ENCODE measurements around the gene CFAP69. TPM values are rescaled to one million over a fixed set of nuclear protein-coding genes. Genes with fewer than 3 reads are reported as not detected.

Gene CFAP69
- total and polyA plus RNA-seq, 2 donors (not counting 1 experiment from before 2014, with no cell fraction given), result 0.10 to 0.15 TPM

GRCh38 chr7:90312745-90313144 lies 67.8 kb downstream of the CFAP69 start:
- Mint-ChIP-seq H3K4me3 (no peak overlapping the region), H3K9me3 (ENCODE audit: insufficient read depth) (no peaks in the 10 kb centered on the region), H3K27ac (no peak overlapping the region), H3K4me1 (no peaks in the 10 kb centered on the region), H3K27me3 (peaks cover 21% of the 10 kb centered on the region)
- no peaks in the 10 kb centered on the region for H3K27me3 ChIP-seq (replicated peaks in 1 of 4; ENCODE audit: control extremely low read depth in 1 of 4, control insufficient read depth in 3 of 4, insufficient read depth in 4 of 4, low read length in 3 of 4)
- intact Hi-C loops (cut with micrococcal nuclease), result loop anchor here (1.0 kb wide), 2 partner anchors 101 to 115 kb away; no protein-coding TSS in a partner anchor
- no peaks in the 10 kb centered on the region for H3K9me3 ChIP-seq (ENCODE audit: control extremely low read depth in 1 of 3, control insufficient read depth in 2 of 3, insufficient read depth in 1 of 3, low read length in 2 of 3)
- H4K20me1 ChIP-seq (ENCODE audit: control insufficient read depth, insufficient read depth, low read length, poor library complexity, severe bottlenecking), result no peaks in the 10 kb centered on the region
- POLR2A ChIA-PET, result no interaction called here
- DNase-seq, result peak; percentile 14
- H2AFZ ChIP-seq (ENCODE audit: insufficient read depth, low read depth, low read length, poor library complexity, severe bottlenecking), result no peak overlapping the region
- no peak overlapping the region for H3K9ac ChIP-seq (ENCODE audit: low read length)
- no peak overlapping the region for H3K4me3 ChIP-seq (ENCODE audit: control extremely low read depth in 1 of 5, extremely low read depth in 1 of 5, insufficient read depth in 1 of 5, low read depth in 2 of 5, low read length in 4 of 5)
- no peaks in the 10 kb centered on the region for H3K4me1 ChIP-seq (ENCODE audit: control insufficient read depth in 2 of 2, insufficient read depth in 2 of 2, low read length in 2 of 2)
- no peak overlapping the region for H3K4me2 ChIP-seq (replicated peaks; ENCODE audit: low read depth, low read length, poor library complexity, severe bottlenecking)
- CTCF ChIA-PET, result interaction anchor here (0.7 to 6.2 kb wide), 11 partner anchors 9 to 128 kb away, joined by 3 to 79 read pairs (median 5); no protein-coding TSS in a partner anchor
- no peak overlapping the region for H3K27ac ChIP-seq (ENCODE audit: low read length in 2 of 2)
- no CpG with 5 or more reads among the region's 2 CpGs for WGBS (ENCODE audit: insufficient coverage)
- TF ChIP-seq, protein P1, sequence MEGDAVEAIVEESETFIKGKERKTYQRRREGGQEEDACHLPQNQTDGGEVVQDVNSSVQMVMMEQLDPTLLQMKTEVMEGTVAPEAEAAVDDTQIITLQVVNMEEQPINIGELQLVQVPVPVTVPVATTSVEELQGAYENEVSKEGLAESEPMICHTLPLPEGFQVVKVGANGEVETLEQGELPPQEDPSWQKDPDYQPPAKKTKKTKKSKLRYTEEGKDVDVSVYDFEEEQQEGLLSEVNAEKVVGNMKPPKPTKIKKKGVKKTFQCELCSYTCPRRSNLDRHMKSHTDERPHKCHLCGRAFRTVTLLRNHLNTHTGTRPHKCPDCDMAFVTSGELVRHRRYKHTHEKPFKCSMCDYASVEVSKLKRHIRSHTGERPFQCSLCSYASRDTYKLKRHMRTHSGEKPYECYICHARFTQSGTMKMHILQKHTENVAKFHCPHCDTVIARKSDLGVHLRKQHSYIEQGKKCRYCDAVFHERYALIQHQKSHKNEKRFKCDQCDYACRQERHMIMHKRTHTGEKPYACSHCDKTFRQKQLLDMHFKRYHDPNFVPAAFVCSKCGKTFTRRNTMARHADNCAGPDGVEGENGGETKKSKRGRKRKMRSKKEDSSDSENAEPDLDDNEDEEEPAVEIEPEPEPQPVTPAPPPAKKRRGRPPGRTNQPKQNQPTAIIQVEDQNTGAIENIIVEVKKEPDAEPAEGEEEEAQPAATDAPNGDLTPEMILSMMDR (IDR thresholded peaks at IDR 0.05), result no peak
- no peak for TF ChIP-seq EZH2 (IDR thresholded peaks at IDR 0.05; ENCODE audit: borderline replicate concordance, insufficient read depth, low read depth, low read length, poor library complexity, severe bottlenecking)
- H3K36me3 ChIP-seq (replicated peaks in 1 of 2; ENCODE audit: control extremely low read depth in 1 of 2, control insufficient read depth in 1 of 2, extremely low read depth in 1 of 2, insufficient read depth in 2 of 2, low read length in 1 of 2), result no peaks in the 10 kb centered on the region
- no peaks in the 10 kb centered on the region for H3K79me2 ChIP-seq (ENCODE audit: control insufficient read depth, insufficient read depth, low read length)
- ATAC-seq (ENCODE audit: low read depth), result peak; percentile 43

DNA sequence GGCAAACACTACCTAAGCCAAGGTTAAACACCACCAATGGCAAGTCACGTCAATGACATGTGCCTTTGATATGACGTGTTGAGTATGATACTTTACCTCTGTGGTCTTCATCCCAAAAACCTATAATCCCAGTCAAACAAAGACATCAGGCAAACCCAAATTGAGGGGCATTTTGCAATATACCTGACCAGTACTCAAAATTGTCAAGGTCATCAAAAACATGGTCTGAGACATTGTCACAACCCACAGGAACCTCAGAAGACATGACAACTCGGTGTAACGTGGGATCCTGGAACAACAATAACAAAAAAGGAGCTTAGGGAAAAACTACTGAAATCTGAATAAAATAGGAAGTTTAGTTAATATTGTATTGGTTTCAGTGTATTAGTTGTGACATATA lies 68.9 kb downstream of the CFAP69 start:
- ChIA-PET CTCF (interaction anchor here (1.7 to 6.2 kb wide), 2 partner anchors 32 to 114 kb away, joined by 7 to 79 read pairs; no protein-coding TSS in a partner anchor), POLR2A (no interaction called here)
- TF ChIP-seq, protein P1 (IDR thresholded peaks at IDR 0.05), result no peak
- TF ChIP-seq EZH2 (IDR thresholded peaks at IDR 0.05; ENCODE audit: borderline replicate concordance, insufficient read depth, low read depth, low read length, poor library complexity, severe bottlenecking), result no peak
- ATAC-seq (ENCODE audit: low read depth) (no peak), DNase-seq (no peak)
- Histone ChIP-seq H3K27ac (ENCODE audit: low read length in 2 of 2) (no peak overlapping the region), H3K27me3 (replicated peaks in 1 of 4; ENCODE audit: control extremely low read depth in 1 of 4, control insufficient read depth in 3 of 4, insufficient read depth in 4 of 4, low read length in 3 of 4) (no peaks in the 10 kb centered on the region), H3K4me1 (ENCODE audit: control insufficient read depth in 2 of 2, insufficient read depth in 2 of 2, low read length in 2 of 2) (no peaks in the 10 kb centered on the region), H3K36me3 (replicated peaks in 1 of 2; ENCODE audit: control extremely low read depth in 1 of 2, control insufficient read depth in 1 of 2, extremely low read depth in 1 of 2, insufficient read depth in 2 of 2, low read length in 1 of 2) (no peaks in the 10 kb centered on the region), H3K4me2 (replicated peaks; ENCODE audit: low read depth, low read length, poor library complexity, severe bottlenecking) (no peak overlapping the region), H3K79me2 (ENCODE audit: control insufficient read depth, insufficient read depth, low read length) (no peaks in the 10 kb centered on the region), H4K20me1 (ENCODE audit: control insufficient read depth, insufficient read depth, low read length, poor library complexity, severe bottlenecking) (no peaks in the 10 kb centered on the region), H3K9ac (ENCODE audit: low read length) (no peak overlapping the region), H2AFZ (ENCODE audit: insufficient read depth, low read depth, low read length, poor library complexity, severe bottlenecking) (no peak overlapping the region), H3K4me3 (ENCODE audit: control extremely low read depth in 1 of 5, extremely low read depth in 1 of 5, insufficient read depth in 1 of 5, low read depth in 2 of 5, low read length in 4 of 5) (no peak overlapping the region), H3K9me3 (ENCODE audit: control extremely low read depth in 1 of 3, control insufficient read depth in 2 of 3, insufficient read depth in 1 of 3, low read length in 2 of 3) (no peaks in the 10 kb centered on the region)
- intact Hi-C loops (cut with micrococcal nuclease), result no loop called here
- H3K27ac Mint-ChIP-seq, result no peak overlapping the region
- H3K4me1 Mint-ChIP-seq, result no peaks in the 10 kb centered on the region
- WGBS (ENCODE audit: insufficient coverage), result no CpG with 5 or more reads among the region's 4 CpGs
- H3K27me3 Mint-ChIP-seq, result peaks cover 25% of the 10 kb centered on the region
- H3K4me3 Mint-ChIP-seq, result no peak overlapping the region
- no peaks in the 10 kb centered on the region for H3K9me3 Mint-ChIP-seq (ENCODE audit: insufficient read depth)
